RWPE2 (cell line): ENCODE results near the gene COL26A1.

Source experiments
- ATAC-seq: fragments of 200-7000 bp; cut with Tn5 transposase; 3 replicates; pipeline ENCODE4 v1.9.1; 2021; ENCODE audit warnings: low read depth
- DNase-seq: peaks from one replicate; pipeline ENCODE4 v3.0.0-alpha.2; 2020; ENCODE audit warnings: low spot score
- H3K27ac ChIP-seq: fragments of 450-650 bp; 2 replicates; pipeline ENCODE4 v1.5.1; 2017; ENCODE audit warnings: mild to moderate bottlenecking; ENCODE audit not compliant: poor library complexity, severe bottlenecking
- H3K27me3 ChIP-seq: fragments of 250-450 bp; sonication (Bioruptor Pico); 2 replicates; pipeline ENCODE4 v1.5.1; 2021; ENCODE audit warnings: mild to moderate bottlenecking, moderate library complexity; ENCODE audit not compliant: insufficient read depth, poor library complexity, severe bottlenecking
- H3K36me3 ChIP-seq: fragments of 250-450 bp; sonication (Bioruptor Pico); 2 replicates; pipeline ENCODE4 v1.5.1; 2020; ENCODE audit warnings: low read depth, mild to moderate bottlenecking, moderate library complexity
- H3K4me1 ChIP-seq: fragments of 250-450 bp; sonication (Bioruptor Pico); 2 replicates; pipeline ENCODE4 v1.5.1; 2021; ENCODE audit warnings: mild to moderate bottlenecking, moderate library complexity; ENCODE audit not compliant: insufficient read depth, poor library complexity, severe bottlenecking
- H3K4me3 ChIP-seq: fragments of 250-450 bp; sonication (Bioruptor Pico); 2 replicates; pipeline ENCODE4 v1.5.1; 2021; ENCODE audit warnings: mild to moderate bottlenecking, moderate library complexity; ENCODE audit not compliant: severe bottlenecking
- H3K9me3 ChIP-seq: fragments of 250-450 bp; sonication (Bioruptor Pico); 2 replicates; pipeline ENCODE4 v1.5.1; 2021; ENCODE audit warnings: mild to moderate bottlenecking, moderate library complexity; ENCODE audit not compliant: severe bottlenecking
- TF ChIP-seq, protein P1 (sequence below): fragments of 450-650 bp; IDR thresholded peaks from one replicate; pipeline ENCODE4 v1.5.1; 2017; ENCODE audit warnings: mild to moderate bottlenecking, moderate library complexity; ENCODE audit not compliant: poor library complexity, severe bottlenecking

COL26A1 gene

DNA sequence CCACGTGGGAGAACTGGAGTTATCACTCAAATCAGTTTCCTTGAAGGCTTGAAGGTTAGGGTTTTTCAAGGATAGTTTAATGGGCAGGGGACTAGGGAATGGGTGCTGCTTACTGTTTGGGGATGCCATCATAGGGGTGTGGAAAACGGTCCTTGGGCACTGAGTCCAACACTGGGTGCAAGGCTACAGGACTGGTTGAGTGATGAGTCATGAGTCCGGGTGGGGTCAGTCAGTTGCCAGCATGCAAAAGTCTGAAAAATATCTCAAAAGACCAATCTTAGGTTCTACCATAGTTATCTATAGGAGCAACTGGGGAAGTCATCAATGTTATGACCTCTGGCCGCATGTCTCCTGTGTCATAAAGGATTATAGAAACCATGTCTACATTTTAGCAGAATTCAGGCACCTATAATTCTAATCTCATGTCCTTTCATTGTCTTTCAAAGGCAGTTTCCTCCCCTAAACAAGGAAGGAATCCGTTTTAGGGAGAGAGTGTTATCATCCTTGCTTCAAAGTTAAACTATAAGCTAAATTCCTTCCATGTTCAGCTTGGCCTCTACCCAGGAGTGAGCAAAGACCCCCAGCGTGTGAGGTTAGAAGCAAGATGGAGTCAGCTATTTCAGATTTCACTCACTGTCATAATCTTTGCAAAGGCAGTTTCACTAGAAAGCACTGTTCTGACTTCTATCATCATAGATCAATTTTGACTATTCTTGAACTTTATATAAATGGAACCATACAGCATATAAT, 94.5 kb downstream of the COL26A1 start:
- TF ChIP-seq, protein P1, sequence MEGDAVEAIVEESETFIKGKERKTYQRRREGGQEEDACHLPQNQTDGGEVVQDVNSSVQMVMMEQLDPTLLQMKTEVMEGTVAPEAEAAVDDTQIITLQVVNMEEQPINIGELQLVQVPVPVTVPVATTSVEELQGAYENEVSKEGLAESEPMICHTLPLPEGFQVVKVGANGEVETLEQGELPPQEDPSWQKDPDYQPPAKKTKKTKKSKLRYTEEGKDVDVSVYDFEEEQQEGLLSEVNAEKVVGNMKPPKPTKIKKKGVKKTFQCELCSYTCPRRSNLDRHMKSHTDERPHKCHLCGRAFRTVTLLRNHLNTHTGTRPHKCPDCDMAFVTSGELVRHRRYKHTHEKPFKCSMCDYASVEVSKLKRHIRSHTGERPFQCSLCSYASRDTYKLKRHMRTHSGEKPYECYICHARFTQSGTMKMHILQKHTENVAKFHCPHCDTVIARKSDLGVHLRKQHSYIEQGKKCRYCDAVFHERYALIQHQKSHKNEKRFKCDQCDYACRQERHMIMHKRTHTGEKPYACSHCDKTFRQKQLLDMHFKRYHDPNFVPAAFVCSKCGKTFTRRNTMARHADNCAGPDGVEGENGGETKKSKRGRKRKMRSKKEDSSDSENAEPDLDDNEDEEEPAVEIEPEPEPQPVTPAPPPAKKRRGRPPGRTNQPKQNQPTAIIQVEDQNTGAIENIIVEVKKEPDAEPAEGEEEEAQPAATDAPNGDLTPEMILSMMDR: no peak
- H3K27ac ChIP-seq: no peak overlapping the region
- H3K9me3 ChIP-seq: no peaks in the 10 kb centered on the region
- ATAC-seq (no peak; the same call in 2 of the 3 replicates), DNase-seq (no peak)
- H3K36me3 ChIP-seq: no peaks in the 10 kb centered on the region
- no peaks in the 10 kb centered on the region for H3K27me3 ChIP-seq
- no peaks in the 10 kb centered on the region for H3K4me1 ChIP-seq
- H3K4me3 ChIP-seq: no peak overlapping the region

DNA sequence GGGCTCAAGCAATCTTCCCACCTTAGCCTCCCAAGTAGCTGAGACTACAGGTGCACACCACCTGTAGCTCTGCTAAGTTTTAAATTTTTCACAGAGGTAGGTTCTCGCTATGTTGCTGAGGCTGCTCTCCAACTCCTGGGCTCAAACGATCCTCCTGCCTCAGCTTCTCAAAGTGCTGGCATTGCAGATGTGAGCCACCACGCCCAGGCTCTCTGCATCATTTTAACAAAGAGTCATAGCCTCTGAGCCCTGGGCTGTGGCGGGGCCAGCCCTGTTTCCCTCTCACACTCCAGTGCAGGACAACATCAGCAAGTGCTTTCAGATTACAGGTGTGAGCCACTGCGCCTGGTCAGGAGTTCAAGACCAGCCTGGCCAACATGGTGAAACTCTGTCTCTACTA, 102.5 kb downstream of the COL26A1 start:
- Histone ChIP-seq H3K4me1 (no peaks in the 10 kb centered on the region), H3K4me3 (no peak overlapping the region), H3K27me3 (no peaks in the 10 kb centered on the region), H3K27ac (no peak overlapping the region), H3K9me3 (no peaks in the 10 kb centered on the region), H3K36me3 (no peaks in the 10 kb centered on the region)
- ATAC-seq (no peak), DNase-seq (no peak)
- TF ChIP-seq, protein P1: no peak

DNA sequence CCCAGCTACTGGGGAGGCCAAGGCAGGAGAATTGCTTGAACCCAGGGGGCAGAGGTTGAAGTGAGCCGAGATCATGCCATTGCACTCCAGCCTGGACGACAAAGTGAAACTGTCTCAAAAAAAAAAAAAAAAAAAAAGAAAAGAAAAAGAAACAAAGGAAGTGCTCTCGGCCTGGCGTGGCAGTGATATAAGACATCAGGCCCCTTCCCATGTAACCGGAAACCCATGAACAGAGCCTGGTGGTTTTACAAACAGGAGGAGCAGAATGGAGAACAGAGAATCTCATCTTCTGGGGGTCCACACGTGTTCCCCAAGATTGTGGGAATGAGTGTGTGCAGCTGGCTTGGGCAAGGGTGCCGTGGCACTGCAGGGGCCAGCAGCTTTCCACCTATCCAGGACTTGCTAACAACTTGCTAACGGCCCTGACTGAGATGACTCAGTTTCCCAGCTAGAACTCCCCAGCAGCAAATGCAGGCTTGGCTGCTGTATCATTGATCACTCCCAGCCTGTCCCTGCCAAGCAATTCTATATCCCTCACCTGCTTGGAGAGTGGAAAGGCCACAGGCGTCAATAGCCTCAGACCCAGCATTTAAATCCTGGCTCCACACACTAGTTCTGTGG, 103.0 kb downstream of the COL26A1 start:
- Histone ChIP-seq H3K9me3 (no peaks in the 10 kb centered on the region), H3K27ac (no peak overlapping the region), H3K4me1 (no peaks in the 10 kb centered on the region), H3K4me3 (no peak overlapping the region), H3K27me3 (no peaks in the 10 kb centered on the region), H3K36me3 (no peaks in the 10 kb centered on the region)
- TF ChIP-seq, protein P1: no peak
- DNase-seq: no peak
- ATAC-seq: no peak

DNA sequence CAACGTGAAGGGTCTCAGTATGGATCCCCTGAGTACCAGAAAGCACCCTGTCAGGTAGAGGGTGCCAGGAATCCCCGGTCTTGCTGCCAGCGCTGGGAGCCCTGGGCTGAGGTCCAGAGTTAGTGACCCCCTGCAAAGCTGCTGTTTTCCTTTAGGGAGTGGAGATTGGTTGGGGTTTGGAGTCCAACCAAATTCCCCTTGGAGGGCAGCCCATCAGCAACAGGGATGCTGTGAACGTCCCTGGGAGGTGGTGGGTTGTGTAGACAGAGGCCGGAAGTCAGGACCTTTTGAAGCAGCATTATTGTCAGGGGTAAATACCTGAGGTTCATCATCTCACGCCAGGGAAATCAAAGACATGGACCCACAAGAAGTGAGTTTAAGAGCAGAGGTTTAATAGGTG, 104.2 kb downstream of the COL26A1 start:
- no peak overlapping the region for H3K27ac ChIP-seq
- H3K4me1 ChIP-seq: no peaks in the 10 kb centered on the region
- H3K4me3 ChIP-seq: no peak overlapping the region
- no peak for ATAC-seq
- no peak for DNase-seq
- H3K27me3 ChIP-seq: no peaks in the 10 kb centered on the region
- no peaks in the 10 kb centered on the region for H3K9me3 ChIP-seq
- TF ChIP-seq, protein P1: no peak
- H3K36me3 ChIP-seq: no peaks in the 10 kb centered on the region

DNA sequence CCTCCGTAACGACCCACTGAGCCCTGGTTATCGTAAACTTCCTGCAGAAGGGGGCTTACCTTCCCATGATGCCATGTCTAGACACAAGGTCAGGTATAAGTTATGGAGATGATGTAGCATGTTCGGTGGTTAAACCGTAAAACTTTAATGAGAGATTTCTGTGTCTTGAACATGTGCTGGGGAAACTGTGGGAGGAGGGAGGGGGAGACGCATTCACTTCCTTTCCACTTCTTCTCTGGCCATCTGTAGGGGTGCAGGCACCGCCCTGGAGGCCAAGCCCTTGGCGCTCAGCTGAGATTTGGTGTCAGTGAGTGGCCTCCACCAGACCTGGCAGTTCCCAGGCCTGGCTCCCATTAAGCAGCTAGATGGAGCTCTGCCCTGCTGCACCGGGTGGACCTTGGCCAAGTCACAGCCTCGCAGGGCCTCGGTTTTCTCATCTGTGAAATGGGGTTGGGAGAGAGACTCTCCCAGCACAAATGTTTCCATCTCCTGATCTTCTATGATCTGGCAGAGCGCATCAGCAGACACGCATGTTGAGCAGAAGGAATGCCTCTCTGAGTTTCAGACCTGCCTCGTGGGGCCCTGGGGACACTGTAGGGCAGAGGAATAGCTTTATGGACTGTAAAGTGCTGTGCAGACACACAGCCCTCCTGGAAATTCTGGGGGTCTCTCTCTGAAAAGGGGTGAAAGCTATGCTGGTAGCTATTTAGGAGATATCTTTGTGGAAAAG, 106.0 kb downstream of the COL26A1 start:
- H3K36me3 ChIP-seq: no peaks in the 10 kb centered on the region
- TF ChIP-seq, protein P1: no peak
- ATAC-seq: no peak
- H3K9me3 ChIP-seq: no peaks in the 10 kb centered on the region
- no peak overlapping the region for H3K4me3 ChIP-seq
- no peaks in the 10 kb centered on the region for H3K4me1 ChIP-seq
- H3K27me3 ChIP-seq: no peaks in the 10 kb centered on the region
- H3K27ac ChIP-seq: no peak overlapping the region
- no peak for DNase-seq
